ENCODE results near the gene MYLK2. TPM values are rescaled to one million over a fixed set of nuclear protein-coding genes. Genes with fewer than 3 reads are reported as not detected.

Gene MYLK2
- total and polyA plus RNA-seq, 9 donors: 0.08 to 0.35 (median 0.20) TPM; not detected in 6

GRCh38 chr20:31883829-31884228 is 64.7 kb downstream of the MYLK2 start:
- H3K4me1 ChIP-seq (ENCODE audit: insufficient read depth): no peaks in the 10 kb centered on the region
- intact Hi-C loops (cut with DNase I): no loop called here
- TF ChIP-seq POLR2A (IDR thresholded peaks at IDR 0.05) (no peak), EP300 (IDR thresholded peaks at IDR 0.05) (no peak), CTCF (IDR thresholded peaks at IDR 0.05) (no peak)

More at GRCh38 chr20:31883829-31884228, 64.7 kb downstream of the MYLK2 start:
- H3K4me3 ChIP-seq: no peak overlapping the region
- no peak for DNase-seq
- H3K27ac ChIP-seq: no peak overlapping the region
- no peaks in the 10 kb centered on the region for H3K9me3 ChIP-seq
- no peaks in the 10 kb centered on the region for H3K36me3 ChIP-seq
- H3K27me3 ChIP-seq: no peaks in the 10 kb centered on the region

Small RNA genes lying within 50 kb of the gene (small RNA-seq; reads per million reads assigned to genes)
- gene AL160175.1: not detected

Other genes starting within 250 kb of the MYLK2 start
- gene ID1, start 214.1 kb upstream of the MYLK2 start, total RNA-seq: 100 to 1,000 TPM in 3 of 7 donors, 10 to 100 TPM in 4; 42.6 to 353 (median 64.2) TPM
- gene ID1, start 214.1 kb upstream of the MYLK2 start, polyA plus RNA-seq: 10 to 100 TPM; 26.0 to 86.9 TPM
- gene COX4I2, start 181.4 kb upstream of the MYLK2 start, total RNA-seq: 1 to 10 TPM in 6 of 7 donors, not detected in 1; 1.1 to 3.5 (median 2.1) TPM
- gene COX4I2, start 181.4 kb upstream of the MYLK2 start, polyA plus RNA-seq: 1 to 10 TPM; 3.5 to 6.6 TPM
- 10 to 100 TPM; 21.7 to 65.1 (median 40.4) TPM for gene BCL2L1, start 96.5 kb upstream of the MYLK2 start, total RNA-seq
- 10 to 100 TPM; 31.6 to 35.6 TPM for gene BCL2L1, start 96.5 kb upstream of the MYLK2 start, polyA plus RNA-seq
- gene TPX2, start 80.1 kb upstream of the MYLK2 start, total RNA-seq: 1 to 10 TPM in 2 of 7 donors, under 1 TPM in 5; 0.10 to 1.6 (median 0.47) TPM
- gene TPX2, start 80.1 kb upstream of the MYLK2 start, polyA plus RNA-seq: 1 to 10 TPM in 1 of 2 donors, under 1 TPM in 1; 0.91 to 5.2 TPM
- 1 to 10 TPM in 2 of 7 donors, under 1 TPM in 3, not detected in 2; 0.40 to 1.5 (median 0.69) TPM for gene FOXS1, start 26.2 kb downstream of the MYLK2 start, total RNA-seq
- gene FOXS1, start 26.2 kb downstream of the MYLK2 start, polyA plus RNA-seq: 1 to 10 TPM in 1 of 2 donors, under 1 TPM in 1; 0.52 to 5.0 TPM
- gene DUSP15, start 51.2 kb downstream of the MYLK2 start, total RNA-seq: 10 to 100 TPM in 2 of 7 donors, 1 to 10 TPM in 5; 5.2 to 17.0 (median 6.9) TPM
- 1 to 10 TPM; 2.5 to 8.4 TPM for gene DUSP15, start 51.2 kb downstream of the MYLK2 start, polyA plus RNA-seq
- 10 to 100 TPM in 1 of 7 donors, 1 to 10 TPM in 1, under 1 TPM in 5; 0.25 to 10.6 (median 0.47) TPM for gene TTLL9, start 51.3 kb downstream of the MYLK2 start, total RNA-seq
- gene TTLL9, start 51.3 kb downstream of the MYLK2 start, polyA plus RNA-seq: under 1 TPM; 0.24 to 0.30 TPM
- 10 to 100 TPM in 1 of 7 donors, 1 to 10 TPM in 6; 6.4 to 12.1 (median 9.4) TPM for gene PDRG1, start 132.7 kb downstream of the MYLK2 start, total RNA-seq
- gene PDRG1, start 132.7 kb downstream of the MYLK2 start, polyA plus RNA-seq: 10 to 100 TPM; 14.0 to 14.1 TPM
- not detected for gene XKR7, start 148.8 kb downstream of the MYLK2 start, total RNA-seq
- not detected for gene XKR7, start 148.8 kb downstream of the MYLK2 start, polyA plus RNA-seq
- gene CCM2L, start 191.1 kb downstream of the MYLK2 start, total RNA-seq: 1 to 10 TPM; 1.4 to 9.5 (median 2.6) TPM
- gene CCM2L, start 191.1 kb downstream of the MYLK2 start, polyA plus RNA-seq: 1 to 10 TPM; 8.9 to 9.9 TPM
- gene HCK, start 232.9 kb downstream of the MYLK2 start, total RNA-seq: 10 to 100 TPM in 1 of 7 donors, 1 to 10 TPM in 6; 1.7 to 11.4 (median 3.3) TPM
- gene HCK, start 232.9 kb downstream of the MYLK2 start, polyA plus RNA-seq: 1 to 10 TPM; 3.4 to 8.9 TPM